Measurements from ENCODE around the gene FAR2.

GRCh38 chr12:29278673-29279420 lies 129.8 kb downstream of the FAR2 start:
- TF ChIP-seq, protein P1, sequence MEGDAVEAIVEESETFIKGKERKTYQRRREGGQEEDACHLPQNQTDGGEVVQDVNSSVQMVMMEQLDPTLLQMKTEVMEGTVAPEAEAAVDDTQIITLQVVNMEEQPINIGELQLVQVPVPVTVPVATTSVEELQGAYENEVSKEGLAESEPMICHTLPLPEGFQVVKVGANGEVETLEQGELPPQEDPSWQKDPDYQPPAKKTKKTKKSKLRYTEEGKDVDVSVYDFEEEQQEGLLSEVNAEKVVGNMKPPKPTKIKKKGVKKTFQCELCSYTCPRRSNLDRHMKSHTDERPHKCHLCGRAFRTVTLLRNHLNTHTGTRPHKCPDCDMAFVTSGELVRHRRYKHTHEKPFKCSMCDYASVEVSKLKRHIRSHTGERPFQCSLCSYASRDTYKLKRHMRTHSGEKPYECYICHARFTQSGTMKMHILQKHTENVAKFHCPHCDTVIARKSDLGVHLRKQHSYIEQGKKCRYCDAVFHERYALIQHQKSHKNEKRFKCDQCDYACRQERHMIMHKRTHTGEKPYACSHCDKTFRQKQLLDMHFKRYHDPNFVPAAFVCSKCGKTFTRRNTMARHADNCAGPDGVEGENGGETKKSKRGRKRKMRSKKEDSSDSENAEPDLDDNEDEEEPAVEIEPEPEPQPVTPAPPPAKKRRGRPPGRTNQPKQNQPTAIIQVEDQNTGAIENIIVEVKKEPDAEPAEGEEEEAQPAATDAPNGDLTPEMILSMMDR (IDR thresholded peaks at IDR 0.05) = no peak
- no peak for TF ChIP-seq POLR2A (IDR thresholded peaks at IDR 0.05)
